Measurements from ENCODE around the gene GPC3.

GPC3 gene

GRCh38 chrX:133574716-133575115 lies 410.7 kb downstream of the GPC3 start:
- in situ Hi-C loops (cut with MboI; ENCODE audit: low pct_unique_long_range_greater_than_20kb, low sequenced_read_pairs) = no loop called here
- DNase-seq = no peak

DNA sequence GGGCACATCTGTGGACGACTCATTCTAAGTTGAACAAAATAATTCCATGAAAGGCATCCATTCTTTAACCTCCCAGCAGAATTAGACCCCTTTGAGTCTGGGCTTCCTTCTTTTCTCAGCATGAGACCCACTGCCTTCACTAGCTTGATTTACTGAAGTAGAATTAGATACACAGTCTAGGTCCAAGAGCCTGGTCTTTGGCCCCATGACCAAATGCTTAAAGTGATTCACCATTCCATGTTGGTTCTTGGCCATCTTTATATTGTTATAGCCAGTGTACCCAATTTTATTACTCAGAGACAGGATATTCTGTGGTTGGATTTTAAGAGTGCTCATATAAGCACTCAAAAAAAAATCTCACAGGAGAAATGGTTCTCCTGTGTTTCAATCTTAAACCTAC lies 414.8 kb downstream of the GPC3 start:
- no peak for DNase-seq
- in situ Hi-C loops (cut with MboI; ENCODE audit: low pct_unique_long_range_greater_than_20kb, low sequenced_read_pairs) = no loop called here

- in situ Hi-C loops (cut with MboI; ENCODE audit: low pct_unique_long_range_greater_than_20kb, low sequenced_read_pairs) = no loop called here
Observed at GRCh38 chrX:133569217-133569616, 416.2 kb downstream of the GPC3 start.

DNA sequence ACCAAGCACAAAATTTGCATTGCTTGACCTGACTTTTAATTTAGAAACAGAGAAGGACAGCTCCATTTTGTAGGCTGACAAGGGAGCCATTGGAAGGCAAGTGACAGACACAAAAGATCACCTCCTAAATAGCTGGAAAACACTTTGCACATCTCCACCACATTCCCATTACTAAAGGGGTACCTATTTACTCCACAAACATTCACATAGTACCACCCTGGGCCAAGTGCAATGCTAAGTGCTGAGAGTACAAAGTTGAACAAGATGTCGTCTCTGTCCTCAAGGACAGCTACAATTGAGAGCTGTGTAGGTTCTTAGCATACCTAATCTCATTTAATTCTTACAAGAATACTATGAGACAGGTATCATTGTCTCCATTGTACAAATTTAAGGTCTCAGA lies 417.3 kb downstream of the GPC3 start:
- DNase-seq = no peak
- in situ Hi-C loops (cut with MboI; ENCODE audit: low pct_unique_long_range_greater_than_20kb, low sequenced_read_pairs) = no loop called here

More at GRCh38 chrX:133569217-133569616, 416.2 kb downstream of the GPC3 start:
- no peak for DNase-seq

GRCh38 chrX:133566876-133567275 lies 418.5 kb downstream of the GPC3 start:
- in situ Hi-C loops (cut with MboI; ENCODE audit: low pct_unique_long_range_greater_than_20kb, low sequenced_read_pairs) = no loop called here
- DNase-seq = no peak

GRCh38 chrX:133563705-133564104 lies 421.7 kb downstream of the GPC3 start:
- DNase-seq = no peak
- in situ Hi-C loops (cut with MboI; ENCODE audit: low pct_unique_long_range_greater_than_20kb, low sequenced_read_pairs) = no loop called here

GRCh38 chrX:133561251-133561650 lies 424.1 kb downstream of the GPC3 start:
- DNase-seq = no peak
- in situ Hi-C loops (cut with MboI; ENCODE audit: low pct_unique_long_range_greater_than_20kb, low sequenced_read_pairs) = no loop called here

GRCh38 chrX:133559909-133560308 lies 425.5 kb downstream of the GPC3 start:
- DNase-seq = no peak
- in situ Hi-C loops (cut with MboI; ENCODE audit: low pct_unique_long_range_greater_than_20kb, low sequenced_read_pairs) = no loop called here

GRCh38 chrX:133555782-133556458 lies 429.5 kb downstream of the GPC3 start:
- in situ Hi-C loops (cut with MboI; ENCODE audit: low pct_unique_long_range_greater_than_20kb, low sequenced_read_pairs) = no loop called here
- no peak for DNase-seq

DNA sequence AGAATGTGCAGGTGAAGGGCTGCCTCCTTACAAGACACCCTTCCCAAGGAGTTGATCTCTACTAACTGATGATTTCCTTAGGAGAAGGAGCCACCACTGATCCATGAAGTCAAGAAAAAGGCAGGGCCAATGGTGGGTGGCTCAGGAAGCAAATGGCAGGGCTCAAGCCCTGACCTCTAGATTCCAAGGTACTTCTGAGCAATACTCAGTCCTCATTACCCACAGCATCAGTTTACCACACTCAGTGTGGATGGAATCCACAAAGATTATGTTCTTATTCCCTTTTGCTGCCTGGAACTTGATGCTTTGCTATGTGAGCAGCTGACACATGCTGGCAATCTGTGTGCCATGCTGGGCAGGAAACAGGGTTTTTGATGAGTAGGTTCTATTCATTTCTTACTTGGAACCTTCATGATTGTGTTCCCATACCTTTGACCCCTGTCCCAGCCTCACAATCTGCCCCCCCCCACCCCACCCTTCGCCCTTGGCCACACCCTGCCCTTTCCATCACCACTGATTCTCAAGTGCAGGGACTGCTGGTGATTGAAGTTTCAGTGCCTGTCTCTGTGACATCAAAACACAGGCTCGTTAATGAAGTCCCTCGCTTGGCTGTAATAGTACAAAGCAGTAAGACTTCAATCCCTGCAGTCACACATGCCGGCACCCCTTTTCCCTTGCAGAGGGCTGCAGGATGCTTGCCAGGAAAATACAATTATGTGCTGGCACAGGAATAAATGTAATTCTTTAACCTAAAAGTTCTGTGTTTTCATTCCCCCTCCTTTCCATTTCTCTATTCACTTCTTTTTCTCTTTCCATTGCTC lies 434.5 kb downstream of the GPC3 start:
- no peak for DNase-seq

DNA sequence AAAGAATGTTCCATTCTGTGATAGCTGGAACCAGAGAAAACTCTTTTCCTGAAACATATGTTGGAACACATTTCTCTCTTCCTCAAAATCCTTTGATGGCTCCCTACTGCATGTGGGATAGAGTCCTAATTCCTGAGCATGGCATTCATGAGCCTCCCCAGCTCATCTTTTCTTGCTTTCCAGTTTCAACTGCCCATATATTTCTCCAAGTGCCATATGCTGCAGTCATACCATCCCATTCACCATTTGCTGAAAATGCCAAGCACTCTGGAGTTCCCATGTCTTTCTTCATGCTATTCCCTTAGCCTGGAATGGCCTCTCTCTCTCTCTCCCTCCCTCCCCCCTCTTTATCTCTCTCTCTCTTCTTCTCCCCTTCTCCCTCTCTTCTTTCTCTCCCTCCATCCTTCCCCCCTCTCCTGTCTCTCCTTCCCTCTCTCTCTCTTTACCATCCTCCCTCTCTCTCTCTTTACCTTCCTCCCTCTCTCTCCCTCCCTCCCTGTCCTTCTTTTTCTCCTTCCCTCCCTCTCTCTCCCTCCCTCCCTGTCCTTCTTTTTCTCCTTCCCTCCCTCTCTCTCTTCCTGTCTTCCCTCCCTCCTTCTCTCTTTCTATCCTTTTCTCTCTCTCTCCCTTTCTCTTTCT lies 436.0 kb downstream of the GPC3 start:
- in situ Hi-C loops (cut with MboI; ENCODE audit: low pct_unique_long_range_greater_than_20kb, low sequenced_read_pairs) = no loop called here
- DNase-seq = no peak

More for the DNA sequence above, 434.5 kb downstream of the GPC3 start:
- in situ Hi-C loops (cut with MboI; ENCODE audit: low pct_unique_long_range_greater_than_20kb, low sequenced_read_pairs) = no loop called here

DNA sequence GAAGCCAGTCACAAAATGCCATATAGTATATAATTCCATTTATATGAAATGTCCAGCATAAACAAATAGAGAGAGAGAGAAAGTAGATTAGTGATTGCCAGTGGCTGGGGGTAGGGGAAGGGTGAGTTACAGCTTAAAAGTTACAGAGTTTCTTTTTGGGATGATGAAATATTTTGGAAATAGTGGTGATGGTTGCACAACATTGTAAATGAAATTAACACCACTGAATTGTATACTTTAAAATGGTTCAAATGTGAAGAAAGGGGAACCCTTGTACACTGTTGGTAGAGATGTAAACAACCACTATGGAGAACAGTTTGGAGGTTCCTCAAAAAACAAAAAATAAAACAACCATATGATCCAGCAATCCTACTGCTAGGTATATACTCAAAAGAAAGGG lies 439.0 kb downstream of the GPC3 start:
- DNase-seq = no peak
- in situ Hi-C loops (cut with MboI; ENCODE audit: low pct_unique_long_range_greater_than_20kb, low sequenced_read_pairs) = no loop called here

DNA sequence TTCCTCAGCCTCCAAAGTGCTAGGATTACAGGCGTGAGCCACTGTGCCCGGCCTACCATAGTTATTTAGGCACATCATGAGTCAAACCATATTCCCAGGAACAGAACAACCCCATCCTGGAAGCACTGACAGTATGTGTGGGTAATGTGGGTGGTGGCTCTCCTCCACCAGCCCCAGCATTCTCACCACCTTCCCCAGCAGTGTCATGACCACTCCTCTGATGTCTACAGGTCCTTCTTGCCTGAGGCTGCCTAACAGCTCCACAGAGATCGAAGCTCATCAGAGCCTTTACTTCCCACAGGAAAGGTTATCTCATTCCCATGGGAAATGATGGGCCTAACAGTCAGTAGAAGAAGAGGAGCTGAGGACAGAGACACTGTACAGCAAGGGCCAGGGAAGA lies 440.6 kb downstream of the GPC3 start:
- DNase-seq = no peak
- in situ Hi-C loops (cut with MboI; ENCODE audit: low pct_unique_long_range_greater_than_20kb, low sequenced_read_pairs) = no loop called here

DNA sequence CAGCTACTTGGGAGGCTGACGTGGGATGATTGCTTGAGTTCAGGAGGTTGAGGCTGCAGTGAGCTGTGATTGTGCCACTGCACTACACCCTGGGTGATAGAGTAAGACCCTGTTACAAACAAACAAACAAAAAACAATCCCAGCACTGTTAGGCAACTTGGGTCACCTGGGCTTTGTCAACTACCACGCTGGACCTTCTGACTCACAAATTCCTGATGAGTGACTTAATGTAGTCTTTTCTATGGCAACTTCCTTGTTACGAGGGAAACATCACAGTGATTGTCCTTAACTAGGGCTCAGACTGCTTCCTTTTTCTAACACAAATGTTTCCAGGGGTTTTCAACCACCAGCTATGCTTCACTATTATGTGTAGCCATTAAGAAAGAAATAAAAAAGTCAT lies 441.3 kb downstream of the GPC3 start:
- in situ Hi-C loops (cut with MboI; ENCODE audit: low pct_unique_long_range_greater_than_20kb, low sequenced_read_pairs) = no loop called here
- no peak for DNase-seq

GRCh38 chrX:133543654-133544053 lies 441.7 kb downstream of the GPC3 start:
- DNase-seq = no peak
- in situ Hi-C loops (cut with MboI; ENCODE audit: low pct_unique_long_range_greater_than_20kb, low sequenced_read_pairs) = no loop called here

GRCh38 chrX:133542476-133542875 lies 442.9 kb downstream of the GPC3 start:
- in situ Hi-C loops (cut with MboI; ENCODE audit: low pct_unique_long_range_greater_than_20kb, low sequenced_read_pairs) = no loop called here

DNA sequence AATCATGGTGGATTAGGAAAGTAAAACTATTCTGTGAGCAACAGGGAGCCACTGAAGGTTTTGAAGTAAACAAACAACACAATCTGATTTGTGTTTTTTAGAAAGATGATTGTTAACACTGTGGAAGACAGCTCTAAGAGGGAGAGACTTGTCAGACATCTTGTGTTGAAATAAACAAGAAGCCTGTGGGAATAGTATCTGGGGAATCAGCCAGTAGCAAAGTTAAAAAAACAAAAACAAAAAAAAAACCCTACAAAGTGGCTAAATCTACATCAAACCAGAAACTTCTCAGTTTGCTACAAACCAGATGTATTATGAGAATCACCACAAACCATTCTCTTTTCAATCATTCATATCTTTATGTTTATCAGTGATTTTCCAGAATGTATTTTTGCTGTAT lies 444.4 kb downstream of the GPC3 start:
- no peak for DNase-seq
- in situ Hi-C loops (cut with MboI; ENCODE audit: low pct_unique_long_range_greater_than_20kb, low sequenced_read_pairs) = no loop called here

More at GRCh38 chrX:133542476-133542875, 442.9 kb downstream of the GPC3 start:
- DNase-seq = no peak

DNA sequence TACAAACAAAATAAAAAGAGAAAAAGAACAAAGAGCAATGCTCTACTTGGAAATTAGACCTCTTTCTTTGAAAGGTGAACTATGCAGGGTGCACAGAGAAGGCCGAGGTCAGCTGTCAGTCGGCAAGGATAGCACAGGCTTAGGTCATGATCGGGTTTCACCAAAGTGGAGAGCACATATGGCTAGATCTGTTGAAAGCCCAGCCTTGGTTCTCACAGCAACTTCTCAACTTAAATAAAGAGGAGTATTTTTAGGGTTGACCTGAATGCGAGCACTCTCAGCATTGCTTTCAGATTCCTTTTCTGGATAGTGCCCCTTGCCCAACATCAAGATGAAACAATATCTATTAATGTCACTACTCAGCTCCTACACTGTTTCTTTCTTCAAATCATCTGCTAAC lies 447.2 kb downstream of the GPC3 start:
- in situ Hi-C loops (cut with MboI; ENCODE audit: low pct_unique_long_range_greater_than_20kb, low sequenced_read_pairs) = no loop called here
- no peak for DNase-seq

- DNase-seq = no peak
- in situ Hi-C loops (cut with MboI; ENCODE audit: low pct_unique_long_range_greater_than_20kb, low sequenced_read_pairs) = no loop called here
Observed at GRCh38 chrX:133537142-133537541, 448.3 kb downstream of the GPC3 start.

GRCh38 chrX:133535066-133535465 lies 450.3 kb downstream of the GPC3 start:
- in situ Hi-C loops (cut with MboI; ENCODE audit: low pct_unique_long_range_greater_than_20kb, low sequenced_read_pairs) = no loop called here
- no peak for DNase-seq

All from KBM-7 (cell line).